Measurements from ENCODE around the gene FAM78B.

The FAM78B gene, protein sequence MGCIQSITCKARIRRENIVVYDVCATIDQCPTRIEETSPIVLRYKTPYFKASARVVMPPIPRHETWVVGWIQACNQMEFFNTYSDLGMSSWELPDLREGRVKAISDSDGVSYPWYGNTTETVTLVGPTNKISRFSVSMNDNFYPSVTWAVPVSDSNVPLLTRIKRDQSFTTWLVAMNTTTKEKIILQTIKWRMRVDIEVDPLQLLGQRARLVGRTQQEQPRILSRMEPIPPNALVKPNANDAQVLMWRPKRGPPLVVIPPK
- total RNA-seq: 0 to 2.5 (median 0.05) reads per million in 17 experiments

DNA sequence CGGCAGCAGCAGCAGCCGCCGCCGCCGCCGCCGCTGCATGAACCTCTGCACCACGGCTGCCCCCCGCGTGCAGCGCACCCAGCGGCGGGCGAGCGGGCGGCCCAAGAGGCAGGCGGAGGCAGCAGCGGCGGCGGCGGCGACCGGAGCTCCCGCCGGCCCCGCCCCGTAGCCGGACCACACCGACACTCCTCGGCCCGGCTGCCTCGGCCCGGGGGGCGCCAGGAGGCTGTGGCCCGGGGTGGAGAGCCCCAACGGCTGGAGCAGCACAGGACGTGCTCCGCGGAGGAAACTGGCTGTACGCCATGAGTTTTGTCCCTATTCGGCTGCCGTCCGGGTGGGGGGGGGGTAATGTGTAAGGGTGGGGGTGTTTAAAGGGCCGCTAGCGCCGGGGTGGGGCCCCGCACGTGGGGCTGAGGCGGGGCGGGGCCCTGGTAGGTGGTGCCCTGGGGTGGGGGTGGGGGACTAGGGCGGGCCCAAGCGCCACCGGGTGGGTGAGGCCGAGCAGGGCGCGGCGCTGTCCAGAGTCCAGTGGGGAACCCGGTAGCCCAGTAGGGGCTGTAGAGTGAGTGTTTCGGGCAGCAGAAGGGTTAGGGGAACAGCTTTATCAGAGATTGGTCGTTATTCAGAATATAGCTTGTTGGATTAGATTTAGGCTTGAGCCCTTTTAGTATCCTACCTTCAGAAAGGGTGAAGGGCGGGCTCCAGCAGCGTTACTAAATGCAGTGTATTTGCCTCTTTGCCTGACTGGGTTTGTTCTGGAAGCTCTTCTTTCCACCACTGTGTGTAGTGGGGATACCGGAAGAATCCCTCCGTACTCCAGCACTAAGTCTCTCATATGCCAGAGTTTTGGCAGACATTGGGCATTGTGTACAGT is at the start of gene FAM78B:
TSS of gene FAM78B (minus strand) at position 304 of the 874 bp plus-strand sequence. CDS start 753 bp downstream, outside the sequence.
- DNase-seq: peak; percentile 49 to 84 (median 64)

DNA sequence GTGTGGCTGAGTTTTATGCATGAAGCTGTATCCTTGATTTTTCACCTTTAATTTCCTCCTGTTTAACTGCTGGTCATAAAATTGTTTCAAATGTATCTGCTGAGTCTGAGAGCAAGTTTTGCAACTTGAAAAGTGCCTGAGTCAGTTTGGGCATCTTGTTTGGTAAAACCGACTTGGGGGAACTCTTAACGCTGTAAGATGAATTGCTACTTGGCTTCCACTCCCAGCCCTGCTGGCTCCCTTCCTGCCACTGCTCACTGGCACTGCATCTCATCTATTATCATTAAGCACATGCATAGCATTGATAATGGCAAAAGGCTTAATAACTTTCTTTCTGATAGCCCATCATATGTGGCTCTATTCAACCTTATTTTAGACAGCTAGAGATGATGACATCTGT is 35.7 kb upstream of the FAM78B start:
- no peak for DNase-seq

DNA sequence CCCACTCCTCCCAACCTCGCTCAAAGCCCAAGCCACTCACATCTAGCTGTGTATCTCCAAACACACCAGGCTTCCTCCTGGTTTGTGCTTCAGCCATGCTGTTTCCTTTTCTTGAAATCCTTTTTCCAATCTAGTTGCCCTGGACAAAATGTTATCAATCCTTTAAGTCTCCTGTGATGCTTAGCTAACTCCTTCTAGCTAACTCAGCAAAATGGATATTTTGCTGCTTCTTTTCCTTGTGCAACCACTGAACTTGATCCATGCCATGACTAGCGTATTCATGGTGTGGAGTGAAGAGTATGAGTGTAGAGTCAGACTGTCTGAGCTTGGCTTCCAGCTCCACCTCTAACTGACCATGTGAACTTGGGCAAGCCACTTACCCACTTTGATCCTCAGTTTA is 33.9 kb upstream of the FAM78B start:
- DNase-seq: no peak

DNA sequence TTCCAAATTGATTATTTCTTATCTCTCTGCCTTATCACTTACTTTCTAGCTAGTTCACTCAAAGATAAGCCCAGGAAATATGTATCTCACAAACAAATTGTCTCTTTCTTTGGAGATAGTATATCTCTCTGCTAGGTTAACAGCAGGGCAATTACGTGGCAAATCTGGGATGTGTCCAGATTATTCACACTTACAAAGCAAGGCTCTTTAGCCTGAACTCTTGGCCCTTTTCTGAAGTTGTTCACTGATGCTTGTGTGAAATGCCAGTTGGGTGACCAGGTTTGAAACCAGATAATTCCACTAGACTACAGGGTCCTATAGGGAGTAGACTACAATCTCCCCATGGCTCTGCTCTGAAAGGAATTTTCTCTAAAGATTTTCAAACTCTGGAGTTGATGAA is 30.8 kb upstream of the FAM78B start:
- DNase-seq: no peak

DNA sequence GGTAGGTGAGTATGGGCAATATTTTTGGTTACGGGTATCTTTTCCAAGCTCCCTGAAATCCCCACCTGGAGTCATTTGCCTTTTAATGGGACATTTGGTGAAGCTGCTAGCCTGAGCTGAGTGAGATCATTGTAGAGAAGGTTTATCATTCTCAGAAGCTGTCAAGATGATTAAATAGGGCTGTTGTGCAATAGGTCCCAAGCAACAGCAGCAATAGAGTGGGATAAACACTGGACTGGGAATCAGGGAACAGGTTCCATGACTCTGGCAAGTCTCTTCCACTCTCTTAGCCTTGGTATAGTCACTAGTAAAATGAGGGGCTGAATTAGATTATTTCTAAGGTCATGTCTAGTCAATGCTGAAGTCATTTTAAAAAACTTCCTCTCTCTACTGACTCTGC is 30.3 kb upstream of the FAM78B start:
- no peak for DNase-seq

DNA sequence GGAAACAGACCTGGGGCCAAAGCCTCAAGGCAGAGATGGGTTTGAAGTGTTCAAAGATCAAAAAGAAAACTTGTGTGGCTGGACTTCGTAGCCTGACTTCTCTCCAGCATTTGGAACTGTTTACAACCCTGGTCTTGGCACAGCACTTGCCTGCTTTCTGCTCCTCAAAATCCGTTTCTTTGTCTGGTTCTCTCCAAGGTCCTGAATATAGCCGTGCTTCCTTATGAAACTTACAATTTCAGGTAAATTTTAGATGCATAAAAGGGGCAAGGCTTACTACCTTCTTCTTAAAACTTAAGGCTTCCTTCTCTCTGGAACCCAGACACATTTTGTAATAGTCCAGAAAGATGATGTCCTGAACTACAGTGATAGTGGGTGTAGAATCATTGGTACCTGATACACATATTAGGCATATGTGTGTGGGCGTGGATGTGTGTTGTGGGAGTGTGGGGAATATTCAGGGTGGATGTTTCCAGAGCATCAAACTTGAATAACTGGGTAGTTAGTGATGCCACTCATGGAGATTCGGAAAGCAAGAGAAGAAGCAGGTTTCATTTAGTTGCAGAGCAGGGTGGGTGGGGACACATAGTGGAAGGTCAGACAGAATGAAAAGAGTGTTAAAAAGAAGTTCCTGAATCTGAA is 26.4 kb upstream of the FAM78B start:
- DNase-seq: no peak

DNA sequence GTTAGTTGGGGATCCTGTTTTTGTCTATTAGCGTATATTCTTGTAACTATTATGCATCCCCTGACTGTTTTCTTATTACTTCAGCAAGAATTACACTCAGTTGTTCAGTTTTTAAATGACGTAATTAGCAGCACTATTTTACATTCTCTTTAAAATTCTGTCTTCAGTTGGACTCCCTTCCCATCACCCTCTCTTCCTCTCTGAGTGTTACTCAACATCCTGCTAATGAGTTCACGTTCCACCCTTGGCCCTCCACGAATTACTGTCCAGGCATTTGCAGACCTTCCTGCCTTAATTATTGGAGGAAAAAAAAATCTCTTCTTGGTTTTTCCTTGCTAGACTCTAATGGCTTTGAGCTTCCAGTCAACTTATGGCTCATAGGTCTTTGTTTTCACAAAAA is 23.6 kb upstream of the FAM78B start:
- no peak for DNase-seq

DNA sequence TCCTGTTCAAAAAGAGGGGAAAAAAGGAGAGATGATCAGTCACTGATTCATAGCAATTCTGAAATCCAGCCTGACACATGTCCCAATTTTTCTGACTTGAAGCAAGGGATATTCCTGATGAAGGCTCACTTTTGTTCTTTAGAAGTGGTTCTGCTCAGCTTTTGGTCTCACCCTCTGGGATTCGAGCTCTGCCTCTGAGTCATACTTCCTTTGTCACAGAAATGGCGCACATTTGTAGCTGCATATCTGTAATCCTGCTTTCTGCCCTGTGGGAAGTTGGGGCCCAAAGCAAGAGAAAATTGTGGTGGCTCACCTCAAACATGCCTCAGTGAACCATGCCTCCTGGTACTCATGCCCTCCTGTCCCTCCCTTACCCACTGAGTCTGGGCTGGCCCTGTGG is 22.3 kb upstream of the FAM78B start:
- DNase-seq: no peak

DNA sequence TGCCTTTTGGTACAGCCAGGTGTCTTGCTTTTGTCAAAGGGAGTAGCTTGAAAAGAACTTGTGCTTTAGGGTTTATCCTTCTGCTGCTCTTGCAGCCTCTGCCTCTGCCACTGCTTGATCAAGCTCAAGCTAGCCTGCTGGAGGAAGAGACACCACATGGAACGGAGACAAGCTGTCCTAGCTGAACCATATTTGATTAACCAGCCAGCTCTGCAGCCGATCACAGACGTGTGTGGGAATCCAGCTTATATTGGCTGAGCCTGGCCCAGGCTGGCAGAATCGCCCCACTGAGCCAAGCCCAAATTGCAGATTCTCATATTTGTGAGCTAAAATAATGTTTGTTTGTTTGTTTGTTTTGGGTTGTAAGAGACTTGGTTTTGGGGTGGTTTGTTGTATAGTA is 18.7 kb upstream of the FAM78B start:
- no peak for DNase-seq

DNA sequence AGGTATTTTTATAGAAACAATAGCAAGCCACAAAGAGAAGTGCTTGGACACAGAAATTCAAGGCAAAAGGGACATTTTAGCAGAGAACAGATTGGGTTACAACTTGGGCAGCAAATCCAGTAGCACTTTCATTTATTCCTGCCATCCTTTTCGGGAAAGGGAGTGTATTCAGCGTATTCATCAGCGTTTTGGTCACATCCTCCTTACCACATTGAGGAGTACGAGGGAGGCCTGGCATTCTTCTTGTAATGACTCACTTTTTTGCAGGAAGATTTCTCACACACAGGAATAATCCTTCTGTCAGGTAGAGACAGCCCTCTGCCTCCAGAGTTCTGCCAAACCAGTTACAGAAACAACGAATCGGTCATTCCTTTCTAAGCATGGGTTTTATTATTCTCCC is 18.1 kb upstream of the FAM78B start:
- DNase-seq: no peak

DNA sequence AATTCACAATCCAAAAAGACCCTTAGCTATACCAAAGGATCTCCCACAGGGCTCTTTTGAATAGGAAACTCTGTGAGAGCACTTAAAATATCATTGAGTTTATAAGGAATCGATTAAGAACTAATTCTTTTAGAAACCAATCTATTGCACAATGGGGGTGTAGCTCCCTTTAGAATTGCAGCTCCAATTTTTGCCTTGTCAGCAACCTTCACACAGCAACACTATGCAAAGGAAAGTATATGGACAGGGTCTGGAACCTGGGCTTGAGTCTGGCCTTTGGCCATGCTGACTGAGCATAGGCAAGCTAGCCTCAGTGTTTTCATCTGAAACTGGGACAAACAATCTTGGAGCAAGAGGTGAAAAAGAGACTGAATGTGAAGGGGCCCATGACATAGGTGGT is 17.2 kb upstream of the FAM78B start:
- DNase-seq: no peak

DNA sequence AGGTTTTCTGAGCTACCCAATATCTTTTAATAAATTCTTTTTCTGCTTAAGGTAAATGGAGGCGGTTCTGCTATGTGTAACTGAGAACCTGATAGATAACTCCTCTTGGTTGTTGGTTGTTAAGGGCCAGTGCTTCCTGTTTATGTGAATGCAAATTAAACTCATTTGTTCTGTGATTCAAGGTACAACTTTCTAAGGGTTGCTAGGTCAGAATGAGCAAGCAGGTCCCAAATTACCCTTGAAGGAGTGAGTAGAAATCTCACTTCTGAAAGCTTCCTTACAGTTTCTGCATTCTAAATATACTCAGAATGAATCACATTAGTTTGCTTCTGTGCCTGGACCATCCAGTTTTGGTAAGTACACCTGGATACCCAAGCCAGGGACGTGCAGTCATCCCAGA is 15.5 kb upstream of the FAM78B start:
- no peak for DNase-seq

DNA sequence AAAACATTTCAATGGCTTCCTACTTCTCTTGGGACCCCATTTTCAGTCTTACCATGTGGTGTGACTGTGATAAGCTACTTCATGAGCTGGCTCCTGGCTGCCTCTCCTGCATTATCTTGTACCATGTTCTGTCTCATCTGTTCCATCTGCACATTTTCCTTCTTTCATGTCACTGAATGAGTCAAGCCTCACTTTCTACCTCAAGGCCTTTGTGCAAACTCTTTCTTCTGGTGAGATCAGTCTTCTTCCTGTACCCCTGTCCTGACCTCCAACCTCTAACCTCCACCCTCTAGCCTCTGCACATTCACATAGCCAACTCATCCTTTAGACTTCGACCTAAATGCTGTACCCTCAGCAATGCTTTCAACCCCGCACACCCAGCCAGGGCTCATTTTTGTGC is 9.6 kb upstream of the FAM78B start:
- DNase-seq: no peak

DNA sequence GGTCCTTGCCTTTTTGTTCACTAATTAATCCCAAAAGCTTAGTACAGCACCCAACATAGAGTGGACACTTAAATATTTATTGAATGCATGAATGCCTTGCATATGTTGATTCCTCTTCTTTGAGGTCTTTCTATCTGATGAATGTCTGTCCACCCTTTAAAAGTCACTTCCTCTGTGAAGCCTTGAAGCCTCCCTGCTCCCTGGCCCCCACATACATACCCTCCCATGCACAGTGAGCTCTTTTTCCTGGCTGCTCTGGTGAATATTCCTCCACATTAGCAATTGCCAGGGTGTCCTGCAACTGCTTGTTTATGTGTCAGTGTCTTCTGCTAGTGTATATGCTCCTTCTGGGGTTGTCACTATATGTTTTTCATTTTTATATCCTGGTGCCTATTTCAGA is 8.2 kb upstream of the FAM78B start:
- no peak for DNase-seq

DNA sequence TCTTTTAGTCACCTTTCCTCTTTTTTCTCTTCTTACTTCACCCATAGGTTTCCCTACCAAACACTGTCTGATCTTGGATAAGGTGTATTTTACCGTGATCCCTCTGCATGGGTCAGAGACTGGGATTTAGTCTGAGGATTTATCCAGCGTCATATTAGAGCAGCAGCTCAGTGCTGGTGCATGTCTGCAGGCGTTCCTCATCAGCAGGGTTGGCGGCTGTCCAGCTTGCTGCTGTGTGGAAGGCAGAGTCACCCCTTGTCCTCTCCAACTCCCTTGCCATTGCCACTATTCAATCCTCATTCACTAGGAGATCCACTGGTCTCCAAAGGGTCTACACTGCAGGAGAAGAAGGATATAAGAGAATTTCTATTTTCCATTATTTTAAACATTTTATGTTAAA is 7.3 kb upstream of the FAM78B start:
- DNase-seq: no peak

DNA sequence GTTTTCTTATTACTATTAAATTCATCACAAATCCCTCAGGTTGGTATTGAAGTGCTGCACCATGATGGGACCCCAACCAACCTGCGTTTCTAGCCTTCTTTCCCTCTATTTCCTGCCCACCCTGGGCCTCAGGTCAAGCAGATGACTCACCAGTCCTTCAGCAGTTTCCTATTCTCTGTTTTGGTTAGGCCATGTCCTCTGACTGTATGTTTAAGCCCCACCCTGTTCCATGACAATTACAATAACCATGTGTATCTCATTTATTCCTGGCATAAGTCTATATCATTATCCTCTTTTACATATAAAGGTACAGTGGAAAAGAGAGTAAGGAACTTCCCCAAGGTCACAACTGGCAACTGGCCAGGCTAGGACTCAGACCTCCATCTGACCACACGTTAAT is 5.3 kb upstream of the FAM78B start:
- DNase-seq: no peak

DNA sequence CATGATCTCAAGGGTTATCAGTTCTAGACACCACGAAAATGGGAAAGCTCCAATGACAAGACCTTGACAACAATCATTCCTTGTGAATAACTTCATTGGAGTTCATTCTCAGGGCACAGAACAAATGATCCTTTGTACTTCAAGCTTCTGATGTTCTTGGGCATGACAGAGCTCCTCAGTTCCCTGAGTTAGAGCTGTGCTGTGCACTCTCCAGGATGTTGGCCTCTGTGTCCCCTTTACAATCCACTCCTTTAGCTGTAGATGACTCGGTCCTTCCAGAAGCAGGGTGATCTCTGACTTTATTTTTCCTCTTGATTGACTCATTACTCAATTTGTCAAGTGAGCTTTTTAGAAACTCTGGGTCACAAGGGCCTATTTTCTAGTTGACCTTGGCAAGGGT is 3.9 kb upstream of the FAM78B start:
- no peak for DNase-seq

DNA sequence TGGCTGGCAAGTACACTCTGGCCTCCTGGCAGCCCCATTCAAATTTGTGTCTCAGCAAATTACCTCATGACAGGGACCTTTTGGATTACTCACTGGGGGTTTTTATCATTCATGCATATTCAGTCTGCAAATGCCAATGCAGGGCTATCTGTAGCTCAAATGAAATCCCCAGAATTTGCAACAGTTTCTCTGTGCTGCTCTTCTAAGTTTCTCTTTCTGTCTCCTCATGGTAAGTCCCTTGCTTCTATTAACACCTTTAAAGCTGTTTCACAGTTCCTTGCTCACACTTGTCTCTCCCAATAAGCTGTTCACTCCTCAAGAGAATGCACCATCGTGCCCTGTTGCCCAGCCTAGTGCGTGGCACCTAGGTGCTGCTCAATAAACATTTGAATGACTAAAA is 3.3 kb upstream of the FAM78B start:
- no peak for DNase-seq

DNA sequence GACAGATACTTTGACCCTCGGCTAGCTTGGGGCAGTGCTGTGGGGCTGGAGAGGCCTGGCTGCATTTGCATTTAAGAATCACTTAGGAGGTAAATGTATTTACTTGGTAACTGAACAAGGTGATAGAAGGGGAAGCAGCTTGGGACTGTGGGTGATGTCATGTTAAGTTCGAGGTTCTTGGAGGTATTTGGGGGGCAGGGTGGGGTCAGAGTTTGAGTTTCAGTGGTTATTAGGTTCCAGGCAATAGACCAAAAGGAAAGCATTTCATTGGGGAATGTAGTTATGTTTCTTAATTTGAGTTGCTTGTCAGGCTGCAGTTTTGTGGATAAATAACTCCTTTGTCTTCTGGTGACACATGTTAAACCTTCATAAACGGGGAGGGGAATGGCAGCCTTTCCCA is 2.4 kb upstream of the FAM78B start:
- DNase-seq: no peak

DNA sequence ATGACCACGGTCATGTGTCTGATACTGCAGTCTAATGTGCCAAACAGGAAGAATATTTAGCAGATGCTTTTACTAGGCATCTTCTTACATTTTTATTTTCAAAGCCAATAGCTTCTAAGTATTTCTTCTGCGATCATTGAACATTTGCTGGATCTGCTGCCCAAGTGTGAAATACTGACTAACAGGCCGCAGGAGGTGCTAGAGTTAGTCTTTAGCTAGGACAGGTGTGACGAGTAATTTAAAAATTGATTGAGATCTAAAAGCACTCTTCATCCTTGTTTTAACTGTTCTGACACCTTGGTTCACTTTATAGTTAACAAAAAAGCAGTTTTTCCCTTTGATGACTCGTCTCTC is 748 bp upstream of the FAM78B start:
- DNase-seq: peak in 1 of 4 experiments; percentile 1

DNA sequence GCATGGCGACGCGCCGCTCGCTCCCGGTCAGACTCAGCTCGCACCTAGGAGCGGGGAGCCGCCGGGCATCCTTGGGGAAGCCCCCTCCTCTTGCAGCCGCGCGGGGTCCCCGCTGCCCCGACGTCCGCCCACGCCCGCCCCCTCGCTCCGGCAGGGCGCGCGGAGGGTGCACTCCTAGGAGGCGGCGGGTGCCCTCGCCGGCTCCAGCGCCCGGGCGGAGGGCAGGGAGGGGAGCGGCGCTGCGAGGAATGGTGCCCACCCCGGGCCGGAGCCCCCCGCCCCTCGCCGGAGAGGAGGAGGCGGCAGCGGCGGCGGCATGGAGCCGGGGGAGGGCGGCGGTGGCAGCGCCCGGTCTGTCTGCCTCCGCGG is 488 bp downstream of the FAM78B start:
- DNase-seq: peak in 1 of 4 experiments; percentile 1

DNA sequence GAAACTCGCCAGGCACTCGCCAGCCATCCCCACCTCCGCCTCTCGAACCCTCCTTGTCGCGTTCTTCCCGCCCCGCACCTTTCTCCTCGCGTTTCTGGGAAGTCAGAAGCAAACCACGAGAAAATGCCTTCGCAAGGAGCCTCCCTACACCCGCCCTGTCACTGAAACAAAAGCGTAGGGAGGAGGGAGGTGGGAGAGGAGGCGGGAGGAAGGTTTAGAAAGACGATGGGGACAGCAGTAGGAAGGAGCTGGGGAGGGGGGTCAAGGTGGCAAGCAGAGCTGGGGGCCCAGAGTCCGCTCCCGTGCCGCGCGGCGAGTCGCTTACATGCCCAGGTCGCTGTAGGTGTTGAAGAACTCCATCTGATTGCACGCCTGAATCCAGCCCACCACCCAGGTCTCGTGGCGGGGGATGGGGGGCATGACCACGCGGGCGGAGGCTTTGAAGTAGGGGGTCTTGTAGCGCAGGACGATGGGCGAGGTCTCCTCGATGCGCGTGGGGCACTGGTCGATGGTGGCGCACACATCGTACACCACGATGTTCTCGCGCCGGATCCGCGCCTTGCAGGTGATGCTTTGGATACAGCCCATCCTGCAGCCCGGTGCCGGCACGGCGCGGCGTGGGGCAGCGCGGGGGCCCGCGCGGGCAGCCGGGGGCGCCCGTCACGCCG is 1.0 kb downstream of the FAM78B start:
- peak in 2 of 4 experiments; percentile 2 to 5 for DNase-seq

DNA sequence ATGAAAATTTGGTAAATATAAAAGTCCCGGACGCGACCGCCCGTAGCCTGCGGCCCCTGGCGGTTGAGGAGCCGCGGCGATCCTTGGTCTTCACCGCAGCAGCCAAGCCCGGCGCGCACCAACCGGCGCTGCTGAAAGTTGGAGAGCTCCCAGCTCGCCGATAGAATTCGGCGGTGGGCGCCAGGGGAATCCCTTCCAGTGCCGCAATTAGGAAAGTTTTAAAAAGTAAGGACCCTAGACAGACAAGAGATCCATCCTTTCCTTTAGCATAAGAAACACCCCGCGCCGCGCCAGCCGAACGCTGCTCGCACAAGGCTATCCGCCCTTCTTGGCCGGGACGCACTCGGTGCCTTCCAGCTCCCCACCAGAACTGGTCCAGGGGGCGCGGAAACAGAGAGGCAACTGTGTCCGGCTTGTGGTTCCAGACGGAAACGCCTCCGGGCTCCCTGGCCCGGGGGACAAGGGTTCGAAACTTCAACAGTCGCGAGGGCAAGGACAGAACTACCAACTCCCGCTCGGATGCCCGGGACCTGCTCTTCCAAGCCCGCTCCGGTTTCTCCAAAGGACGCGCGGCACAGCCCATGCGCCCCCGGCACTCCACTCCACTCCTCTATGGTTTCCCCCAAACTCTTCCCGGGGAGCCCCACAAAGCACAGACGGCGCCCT is 1.7 kb downstream of the FAM78B start:
- DNase-seq: peak; percentile 24 to 61 (median 32)

Measured in suppressor macrophage (primary cell).